Caco-2 (cell line): ENCODE measurements around the gene FLG2. TPM values are rescaled to one million over a fixed set of nuclear protein-coding genes. Genes with fewer than 3 reads are reported as not detected.

Source experiments
- BruUV-seq: library from RNA; stranded (reverse); fragments of 400-500 nt; replicated peaks from 2 replicates; lab custom pipeline; 2021; lab: Mats Ljungman, UMichigan
- CTCF ChIA-PET: fragments of 300-600 bp; sonication (Branson Sonifier 250); formaldehyde crosslinking; loops from one replicate; lab custom pipeline; 2022; ENCODE audit warnings: antibody characterized with exemption; lab: Charles Lee
- POLR2A ChIA-PET: fragments of 300-600 bp; sonication (Branson Sonifier 250); formaldehyde crosslinking; loops from one replicate; lab custom pipeline; 2022; ENCODE audit warnings: antibody characterized with exemption; lab: Charles Lee
- DNase-seq, 2 experiments: peaks; one replicate each; pipeline versions ENCODE4 v3.0.0 to v3.0.0-alpha.2; 2020 to 2022
- H3K27me3 ChIP-seq: replicated peaks from 2 replicates; pipeline ENCODE4 v1.6.0; 2011; ENCODE audit warnings: low read length; ENCODE audit not compliant: control insufficient read depth, insufficient read depth
- H3K36me3 ChIP-seq: 2 replicates; pipeline ENCODE4 v1.5.1; 2011; ENCODE audit warnings: low read length; ENCODE audit not compliant: control insufficient read depth, insufficient read depth
- H3K4me1 ChIP-seq: fragments of 250-450 bp; sonication (Bioruptor Pico); 2 replicates; pipeline ENCODE4 v1.5.1; 2020; ENCODE audit warnings: mild to moderate bottlenecking
- H3K4me3 ChIP-seq: 2 replicates; pipeline ENCODE4 v1.5.1; 2011; ENCODE audit warnings: low read depth, mild to moderate bottlenecking, control low read depth, low read length
- H3K9me3 ChIP-seq: fragments of 250-450 bp; sonication (Bioruptor Pico); 2 replicates; pipeline ENCODE4 v1.5.1; 2020; ENCODE audit warnings: mild to moderate bottlenecking, moderate library complexity
- H3K27ac Mint-ChIP-seq: one replicate; pipeline ENCODE4 v1.8.0; 2022; ENCODE audit warnings: mixed read lengths; ENCODE audit not compliant: unreplicated experiment
- H3K27me3 Mint-ChIP-seq: one replicate; pipeline ENCODE4 v1.8.0; 2022; ENCODE audit warnings: mixed read lengths; ENCODE audit not compliant: insufficient read depth, unreplicated experiment
- H3K36me3 Mint-ChIP-seq: one replicate; pipeline ENCODE4 v1.8.0; 2022; ENCODE audit warnings: mild to moderate bottlenecking, mixed read lengths; ENCODE audit not compliant: insufficient read depth, unreplicated experiment
- H3K4me1 Mint-ChIP-seq: one replicate; pipeline ENCODE4 v1.8.0; 2022; ENCODE audit warnings: low read depth, mixed read lengths; ENCODE audit not compliant: unreplicated experiment
- H3K4me3 Mint-ChIP-seq: one replicate; pipeline ENCODE4 v1.8.0; 2022; ENCODE audit warnings: mild to moderate bottlenecking, moderate library complexity, mixed read lengths; ENCODE audit not compliant: unreplicated experiment
- H3K9me3 Mint-ChIP-seq: one replicate; pipeline ENCODE4 v1.8.0; 2022; ENCODE audit warnings: mixed read lengths; ENCODE audit not compliant: unreplicated experiment
- intact Hi-C: fragments of 100-400 bp; cut with micrococcal nuclease; formaldehyde crosslinking; loops from one replicate; pipeline ENCODE4 v1.10.0; 2022; ENCODE audit not compliant: unreplicated experiment
- total RNA-seq: library from RNA; stranded (reverse); gene quantifications from 2 replicates; pipeline ENCODE4 v1.2.3, GENCODE V29; 2022
- TF ChIP-seq, protein P1 (sequence below), 2 experiments: fragments of 200-600 bp in 1 of 2; IDR thresholded peaks; 1 replicate in 1 of 2; 2 replicates in 1 of 2; pipeline versions ENCODE4 v1.5.1 to v1.8.0; 2011 to 2022; ENCODE audit warnings: antibody characterized with exemption in 1 of 2, control low read depth in 1 of 2, inconsistent platforms in 1 of 2, low read depth in 1 of 2, low read length in 1 of 2, mild to moderate bottlenecking in 1 of 2, moderate library complexity in 1 of 2; ENCODE audit not compliant: insufficient read depth in 1 of 2, severe bottlenecking in 1 of 2, unreplicated experiment in 1 of 2

FLG2 gene
- total RNA-seq, 1 experiment from 2014 or later = not detected

DNA sequence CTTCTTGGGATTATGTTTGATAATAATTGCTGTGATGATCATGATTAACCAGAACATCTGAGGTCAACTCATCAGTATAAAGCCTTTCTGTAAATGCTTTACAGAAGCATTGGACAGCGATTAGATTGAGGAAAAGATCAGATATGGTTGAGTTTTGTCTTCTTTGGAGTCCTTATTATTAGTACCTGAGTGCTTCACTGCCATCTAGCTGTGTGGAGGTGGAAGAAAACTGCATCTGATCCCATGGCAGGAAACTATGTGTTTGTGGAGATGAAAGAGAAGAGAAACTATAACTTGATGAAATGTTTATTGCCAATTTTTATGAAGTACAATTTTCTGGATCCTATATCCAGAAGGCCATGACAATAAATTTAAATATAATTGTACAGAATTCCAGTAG, 11.4 kb downstream of the FLG2 start:
- peak in 1 of 2 experiments; percentile 10 for DNase-seq

DNA sequence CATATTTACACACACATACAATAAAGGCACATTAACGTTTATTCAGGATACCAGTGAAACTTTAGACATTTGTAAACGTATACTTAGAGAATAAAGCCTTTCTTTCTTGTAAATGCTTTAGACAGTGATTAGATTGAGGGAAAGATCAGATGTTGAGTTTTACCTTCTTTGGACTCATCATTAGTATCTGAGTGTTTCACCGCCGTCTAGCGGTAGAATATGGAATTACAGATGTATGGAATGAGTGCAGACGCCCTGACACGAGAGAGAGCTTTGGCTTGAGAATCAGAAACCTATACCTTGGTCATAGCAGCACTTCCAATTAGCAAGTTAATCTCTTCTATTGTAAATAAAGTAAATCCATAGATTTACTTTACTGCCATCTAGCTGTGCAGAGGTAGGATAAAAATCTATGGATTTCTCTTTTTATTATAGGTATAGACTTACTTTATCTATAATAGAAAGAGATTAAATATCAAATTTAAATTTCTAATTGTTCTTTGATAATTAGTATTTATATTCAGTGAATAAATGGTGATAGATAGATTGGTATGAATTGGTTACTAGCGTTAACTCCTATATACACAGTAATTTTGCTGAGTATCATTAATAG, 12.6 kb downstream of the FLG2 start:
- Histone ChIP-seq H3K9me3 (no peaks in the 10 kb centered on the region), H3K36me3 (no peaks in the 10 kb centered on the region), H3K4me3 (no peak overlapping the region), H3K27me3 (no peaks in the 10 kb centered on the region), H3K4me1 (no peaks in the 10 kb centered on the region)
- intact Hi-C loops = loop anchor here (1.0 to 5.0 kb wide), 4 partner anchors 93 to 205 kb away; no protein-coding TSS in a partner anchor
- Mint-ChIP-seq H3K9me3 (peaks cover 14% of the 10 kb centered on the region), H3K4me1 (no peaks in the 10 kb centered on the region), H3K4me3 (no peak overlapping the region), H3K27ac (no peak overlapping the region), H3K36me3 (no peaks in the 10 kb centered on the region), H3K27me3 (peaks cover 5% of the 10 kb centered on the region)
- ChIA-PET POLR2A (no interaction called here), CTCF (interaction anchor here (0.6 to 2.3 kb wide), 5 partner anchors 12 to 966 kb away, joined by 3 to 21 read pairs (median 4); partner anchors contain the start of gene FLG2)
- TF ChIP-seq, protein P1, sequence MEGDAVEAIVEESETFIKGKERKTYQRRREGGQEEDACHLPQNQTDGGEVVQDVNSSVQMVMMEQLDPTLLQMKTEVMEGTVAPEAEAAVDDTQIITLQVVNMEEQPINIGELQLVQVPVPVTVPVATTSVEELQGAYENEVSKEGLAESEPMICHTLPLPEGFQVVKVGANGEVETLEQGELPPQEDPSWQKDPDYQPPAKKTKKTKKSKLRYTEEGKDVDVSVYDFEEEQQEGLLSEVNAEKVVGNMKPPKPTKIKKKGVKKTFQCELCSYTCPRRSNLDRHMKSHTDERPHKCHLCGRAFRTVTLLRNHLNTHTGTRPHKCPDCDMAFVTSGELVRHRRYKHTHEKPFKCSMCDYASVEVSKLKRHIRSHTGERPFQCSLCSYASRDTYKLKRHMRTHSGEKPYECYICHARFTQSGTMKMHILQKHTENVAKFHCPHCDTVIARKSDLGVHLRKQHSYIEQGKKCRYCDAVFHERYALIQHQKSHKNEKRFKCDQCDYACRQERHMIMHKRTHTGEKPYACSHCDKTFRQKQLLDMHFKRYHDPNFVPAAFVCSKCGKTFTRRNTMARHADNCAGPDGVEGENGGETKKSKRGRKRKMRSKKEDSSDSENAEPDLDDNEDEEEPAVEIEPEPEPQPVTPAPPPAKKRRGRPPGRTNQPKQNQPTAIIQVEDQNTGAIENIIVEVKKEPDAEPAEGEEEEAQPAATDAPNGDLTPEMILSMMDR (IDR thresholded peaks at IDR 0.05; ENCODE audit: insufficient read depth in 1 of 2, low read depth in 1 of 2, low read length in 1 of 2, severe bottlenecking in 1 of 2, unreplicated experiment in 1 of 2) = peak; percentile 79 to 82
- no TSS peak for BruUV-seq
- peak; percentile 42 to 72 for DNase-seq

More for the DNA sequence above, 11.4 kb downstream of the FLG2 start:
- BruUV-seq = no TSS peak
- Mint-ChIP-seq H3K36me3 (no peaks in the 10 kb centered on the region), H3K27ac (no peak overlapping the region), H3K9me3 (peaks cover 26% of the 10 kb centered on the region), H3K27me3 (peaks cover 5% of the 10 kb centered on the region), H3K4me1 (no peaks in the 10 kb centered on the region), H3K4me3 (no peak overlapping the region)
- Histone ChIP-seq H3K4me3 (no peak overlapping the region), H3K9me3 (no peaks in the 10 kb centered on the region), H3K27me3 (no peaks in the 10 kb centered on the region), H3K4me1 (no peaks in the 10 kb centered on the region), H3K36me3 (no peaks in the 10 kb centered on the region)
- TF ChIP-seq, protein P1 (IDR thresholded peaks at IDR 0.05; ENCODE audit: insufficient read depth in 1 of 2, low read depth in 1 of 2, low read length in 1 of 2, severe bottlenecking in 1 of 2, unreplicated experiment in 1 of 2) = peak in 1 of 2 experiments; percentile 27
- ChIA-PET CTCF (interaction anchor here (0.8 to 2.3 kb wide), 2 partner anchors 110 to 160 kb away, joined by 3 to 21 read pairs; no protein-coding TSS in a partner anchor), POLR2A (no interaction called here)
- intact Hi-C loops = loop anchor here (5.0 kb wide), 1 partner anchor 206 kb away; no protein-coding TSS in a partner anchor

DNA sequence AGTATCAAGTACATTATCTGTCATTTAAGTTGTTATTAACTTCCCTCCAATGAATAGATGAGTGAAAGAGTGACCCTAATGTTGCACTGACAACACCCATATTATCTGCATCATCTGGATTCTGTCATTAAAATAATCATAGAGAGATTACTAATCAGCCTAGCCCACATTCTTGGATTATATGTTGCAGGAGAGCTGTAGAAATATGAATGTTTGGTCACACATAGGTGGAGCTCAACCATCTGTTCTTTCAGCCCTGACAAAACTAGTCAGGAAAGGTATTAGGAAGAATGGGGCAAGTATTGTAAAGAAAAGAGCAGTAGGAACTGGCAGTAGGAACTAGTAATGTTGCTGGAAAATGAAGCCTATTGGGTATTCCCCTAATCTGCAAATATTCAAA, 15.4 kb downstream of the FLG2 start:
- Histone ChIP-seq H3K36me3 (no peaks in the 10 kb centered on the region), H3K4me1 (no peaks in the 10 kb centered on the region), H3K27me3 (no peaks in the 10 kb centered on the region), H3K4me3 (no peak overlapping the region), H3K9me3 (no peaks in the 10 kb centered on the region)
- H3K4me3 Mint-ChIP-seq = no peak overlapping the region
- ChIA-PET CTCF (interaction anchor here (0.9 to 1.9 kb wide), 2 partner anchors 114 to 159 kb away, joined by 3 to 8 read pairs; no protein-coding TSS in a partner anchor), POLR2A (no interaction called here)
- H3K9me3 Mint-ChIP-seq = peaks cover 10% of the 10 kb centered on the region
- no TSS peak for BruUV-seq
- TF ChIP-seq, protein P1 (IDR thresholded peaks at IDR 0.05; ENCODE audit: insufficient read depth in 1 of 2, low read depth in 1 of 2, low read length in 1 of 2, severe bottlenecking in 1 of 2, unreplicated experiment in 1 of 2) = no peak
- H3K27ac Mint-ChIP-seq = no peak overlapping the region
- no peaks in the 10 kb centered on the region for H3K36me3 Mint-ChIP-seq
- no peaks in the 10 kb centered on the region for H3K4me1 Mint-ChIP-seq
- H3K27me3 Mint-ChIP-seq = peaks cover 5% of the 10 kb centered on the region
- intact Hi-C loops = no loop called here
- no peak for DNase-seq
